ENCODE data around the gene FBN2. TPM values are rescaled to one million over a fixed set of nuclear protein-coding genes. Genes with fewer than 3 reads are reported as not detected.

The FBN2 gene
- total RNA-seq, 1 donor from 2014 or later = 186 TPM

DNA sequence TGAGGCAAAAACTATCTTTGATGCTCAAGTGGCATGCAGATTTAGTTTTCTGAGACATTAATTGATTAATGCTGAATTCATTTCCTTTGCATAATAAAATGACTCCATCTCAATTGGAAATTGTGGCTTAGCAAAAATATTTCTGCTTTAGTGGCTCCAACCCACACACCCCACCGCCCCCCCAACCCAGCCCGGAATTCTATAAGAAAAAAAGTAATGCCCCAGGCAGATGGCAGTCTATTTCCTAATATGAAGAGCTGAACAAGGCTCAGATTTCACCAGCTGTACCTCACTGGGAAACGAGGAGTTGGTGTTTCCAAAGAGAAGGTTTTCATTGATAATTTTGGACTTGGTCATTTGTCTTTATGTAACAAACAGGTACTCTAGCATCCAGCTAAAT, 182.1 kb downstream of the FBN2 start:
- TF ChIP-seq, protein P1, sequence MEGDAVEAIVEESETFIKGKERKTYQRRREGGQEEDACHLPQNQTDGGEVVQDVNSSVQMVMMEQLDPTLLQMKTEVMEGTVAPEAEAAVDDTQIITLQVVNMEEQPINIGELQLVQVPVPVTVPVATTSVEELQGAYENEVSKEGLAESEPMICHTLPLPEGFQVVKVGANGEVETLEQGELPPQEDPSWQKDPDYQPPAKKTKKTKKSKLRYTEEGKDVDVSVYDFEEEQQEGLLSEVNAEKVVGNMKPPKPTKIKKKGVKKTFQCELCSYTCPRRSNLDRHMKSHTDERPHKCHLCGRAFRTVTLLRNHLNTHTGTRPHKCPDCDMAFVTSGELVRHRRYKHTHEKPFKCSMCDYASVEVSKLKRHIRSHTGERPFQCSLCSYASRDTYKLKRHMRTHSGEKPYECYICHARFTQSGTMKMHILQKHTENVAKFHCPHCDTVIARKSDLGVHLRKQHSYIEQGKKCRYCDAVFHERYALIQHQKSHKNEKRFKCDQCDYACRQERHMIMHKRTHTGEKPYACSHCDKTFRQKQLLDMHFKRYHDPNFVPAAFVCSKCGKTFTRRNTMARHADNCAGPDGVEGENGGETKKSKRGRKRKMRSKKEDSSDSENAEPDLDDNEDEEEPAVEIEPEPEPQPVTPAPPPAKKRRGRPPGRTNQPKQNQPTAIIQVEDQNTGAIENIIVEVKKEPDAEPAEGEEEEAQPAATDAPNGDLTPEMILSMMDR (conservative IDR thresholded peaks at IDR 0.05) = no peak

DNA sequence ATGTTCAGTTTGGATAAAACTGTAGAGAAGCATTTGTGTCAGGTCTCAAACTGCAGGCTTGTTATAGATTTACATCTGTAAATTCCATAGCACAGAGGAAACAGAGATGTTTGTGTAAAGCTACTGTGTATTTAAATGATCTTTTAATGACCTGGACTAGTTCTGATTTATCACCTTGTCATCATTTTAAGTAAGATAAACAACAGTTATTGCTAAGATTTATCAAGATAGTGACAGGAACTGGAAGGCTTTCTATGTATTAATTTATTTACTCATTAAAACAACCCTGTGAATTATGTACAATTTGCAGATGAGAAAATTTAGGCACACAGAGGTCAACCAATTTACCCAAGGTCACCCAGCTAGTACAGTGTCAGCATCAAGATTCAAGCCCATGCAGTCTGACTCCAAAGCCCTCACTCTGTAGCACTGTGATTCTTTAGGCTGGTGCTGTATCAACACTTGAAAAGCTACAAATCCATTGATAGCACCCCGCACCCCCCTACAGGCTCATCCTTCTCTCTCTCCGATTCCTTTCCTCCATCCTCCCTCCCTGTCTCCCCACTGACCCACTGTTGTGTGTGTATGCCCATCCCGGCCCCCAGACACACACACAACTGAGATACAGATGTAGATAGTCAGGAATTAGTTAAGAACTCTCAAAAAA, 184.5 kb downstream of the FBN2 start:
- H3K27me3 Mint-ChIP-seq = no peaks in the 10 kb centered on the region
- no peaks in the 10 kb centered on the region for H3K9me3 Mint-ChIP-seq
- H3K36me3 Mint-ChIP-seq = peaks cover 39% of the 10 kb centered on the region
- DNase-seq (ENCODE audit: extremely low spot score, unreplicated experiment) = no peak
- peaks cover 35% of the 10 kb centered on the region for H3K4me1 Mint-ChIP-seq (ENCODE audit: unreplicated experiment)
- H3K27ac Mint-ChIP-seq = no peak overlapping the region
- TF ChIP-seq, protein P1 (conservative IDR thresholded peaks at IDR 0.05) = no peak
- H3K4me3 Mint-ChIP-seq = no peak overlapping the region

More for the DNA sequence above, 182.1 kb downstream of the FBN2 start:
- DNase-seq (ENCODE audit: extremely low spot score, unreplicated experiment) = no peak
- Mint-ChIP-seq H3K9me3 (no peaks in the 10 kb centered on the region), H3K27ac (no peak overlapping the region), H3K36me3 (peaks cover 39% of the 10 kb centered on the region), H3K4me1 (ENCODE audit: unreplicated experiment) (peaks cover 46% of the 10 kb centered on the region), H3K27me3 (no peaks in the 10 kb centered on the region), H3K4me3 (no peak overlapping the region)

DNA sequence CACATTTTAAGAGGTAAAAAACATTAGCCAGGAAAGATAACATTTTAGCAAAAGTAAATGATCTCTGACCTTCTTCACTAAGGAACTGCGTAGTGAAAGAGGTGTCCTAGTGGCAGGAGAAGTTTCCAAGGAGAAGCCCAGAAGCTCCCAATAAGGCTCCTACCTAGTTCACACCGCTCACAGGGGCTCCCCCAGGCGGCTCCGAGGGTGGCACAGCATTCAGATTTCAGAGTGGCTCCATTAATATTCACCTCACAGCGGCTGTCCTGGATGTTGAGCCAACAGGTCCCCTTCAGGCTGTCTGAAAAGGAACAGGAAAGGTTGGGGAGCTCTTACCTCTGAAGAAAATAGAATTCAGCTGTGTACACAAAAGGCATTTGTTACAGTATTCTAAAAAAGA, 187.3 kb downstream of the FBN2 start:
- TF ChIP-seq, protein P1 (conservative IDR thresholded peaks at IDR 0.05) = no peak
- Mint-ChIP-seq H3K9me3 (no peaks in the 10 kb centered on the region), H3K36me3 (peaks cover 36% of the 10 kb centered on the region), H3K27me3 (no peaks in the 10 kb centered on the region), H3K4me1 (ENCODE audit: unreplicated experiment) (peaks cover 26% of the 10 kb centered on the region), H3K4me3 (no peak overlapping the region), H3K27ac (no peak overlapping the region)
- DNase-seq (ENCODE audit: extremely low spot score, unreplicated experiment) = no peak

DNA sequence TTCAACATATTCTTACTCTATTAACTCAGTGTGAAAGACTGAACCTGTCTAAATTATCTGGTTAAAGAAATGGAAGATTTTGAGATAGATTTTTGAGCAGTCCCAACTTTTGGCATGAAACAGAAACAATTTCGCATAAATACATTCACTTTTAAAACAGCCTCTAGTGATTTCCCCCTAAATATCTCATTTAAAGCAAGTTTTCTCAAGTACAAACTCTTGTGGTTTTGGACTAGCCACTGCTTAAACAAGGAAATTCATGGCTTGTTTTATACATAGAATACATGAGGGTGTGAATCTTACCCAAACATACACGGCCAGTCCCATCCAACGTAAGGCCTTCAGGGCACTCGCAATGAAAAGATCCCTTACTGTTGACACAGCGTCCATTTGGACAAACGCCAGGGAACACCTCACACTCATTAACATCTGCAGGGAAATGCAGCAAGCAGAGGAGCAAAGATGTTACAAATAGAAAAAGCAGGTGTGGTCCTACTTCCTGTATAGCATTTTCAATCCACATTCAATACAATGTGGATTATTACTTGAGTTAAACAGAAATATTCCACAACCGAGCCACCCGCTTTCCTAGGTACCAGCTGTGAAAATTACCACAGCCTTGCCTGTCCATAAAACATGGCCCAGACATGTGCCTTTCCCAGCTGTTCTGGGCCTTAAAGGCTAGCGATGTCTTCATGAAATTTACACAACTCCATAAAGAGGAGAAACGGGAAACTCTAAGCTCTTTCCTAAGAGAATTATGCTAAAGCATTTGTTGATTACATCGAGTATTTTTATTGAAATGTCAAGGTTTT, 188.8 kb downstream of the FBN2 start:
- Mint-ChIP-seq H3K9me3 (no peaks in the 10 kb centered on the region), H3K36me3 (peaks cover 36% of the 10 kb centered on the region), H3K27ac (peak overlapping the region; percentile 70), H3K4me1 (ENCODE audit: unreplicated experiment) (peaks cover 18% of the 10 kb centered on the region), H3K27me3 (no peaks in the 10 kb centered on the region), H3K4me3 (peak overlapping the region; percentile 30)
- no peak for DNase-seq (ENCODE audit: extremely low spot score, unreplicated experiment)
- TF ChIP-seq, protein P1 (conservative IDR thresholded peaks at IDR 0.05) = no peak

DNA sequence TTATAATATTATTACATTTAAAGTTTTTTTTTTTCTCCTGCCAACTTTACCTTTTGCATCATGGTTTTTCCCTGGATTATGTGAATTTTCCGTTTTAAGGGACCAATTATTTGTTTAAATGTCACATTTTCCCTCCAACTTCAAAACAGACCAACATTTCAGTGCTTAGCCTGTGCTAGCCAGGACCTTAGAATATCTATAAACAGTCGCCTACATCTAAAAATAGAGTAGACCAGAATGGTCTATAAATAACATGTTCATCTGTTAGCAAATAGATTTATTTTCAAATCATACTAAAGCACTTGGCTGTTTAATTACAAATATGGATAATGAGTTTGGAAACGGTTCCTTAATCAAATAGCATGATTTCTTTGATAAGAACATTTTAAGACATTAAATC, 192.0 kb downstream of the FBN2 start:
- no peak for DNase-seq (ENCODE audit: extremely low spot score, unreplicated experiment)
- no peak overlapping the region for H3K4me3 Mint-ChIP-seq
- TF ChIP-seq, protein P1 (conservative IDR thresholded peaks at IDR 0.05) = no peak
- no peaks in the 10 kb centered on the region for H3K27me3 Mint-ChIP-seq
- H3K27ac Mint-ChIP-seq = no peak overlapping the region
- peaks cover 45% of the 10 kb centered on the region for H3K36me3 Mint-ChIP-seq
- H3K9me3 Mint-ChIP-seq = no peaks in the 10 kb centered on the region
- H3K4me1 Mint-ChIP-seq (ENCODE audit: unreplicated experiment) = peaks cover 6% of the 10 kb centered on the region

All from type B pancreatic cell (in vitro differentiated cells).